ENCODE results near the gene RPL10A. TPM values are rescaled to one million over a fixed set of nuclear protein-coding genes. Genes with fewer than 3 reads are reported as not detected.

Gene RPL10A
- total and polyA plus RNA-seq, 10 donors: 962 to 3,148 (median 1,054) TPM

- Histone ChIP-seq H3K27ac (peak overlapping the region in 2 of 8 donors; percentile 14 to 43), H3K4me1 (peaks cover under 1 to 95% (median 48%) of the 10 kb centered on the region in 6 donors), H3K36me3 (no peaks in the 10 kb centered on the region), H3K27me3 (replicated peaks in 1 of 7) (peaks cover 0 to 68% (median 12%) of the 10 kb centered on the region in 7 donors), H3K9me3 (no peaks in the 10 kb centered on the region), H3K4me3 (no peak overlapping the region)
- intact Hi-C loops (cut with DNase I; ENCODE audit: low total_unique reads): no loop called here
- TF ChIP-seq POLR2AphosphoS5 (IDR thresholded peaks at IDR 0.05) (no peak), CTCF (IDR thresholded peaks at IDR 0.05 in 8 of 11, conservative IDR thresholded peaks at IDR 0.05 in 3 of 11) (no peak), POLR2A (IDR thresholded peaks at IDR 0.05) (no peak)
- no peak for DNase-seq
- WGBS, 5 donors: 57 to 86% (median 70%) methylated on average over 7 of the region's 7 CpGs
Measured at GRCh38 chr6:35492974-35493284, 24.7 kb downstream of the RPL10A start.

- 78 to 82% (median 80%) methylated on average over 28 of the region's 28 CpGs for WGBS, 5 donors
- no peaks in the 10 kb centered on the region for H3K9me3 ChIP-seq
- H3K27me3 ChIP-seq (replicated peaks in 1 of 7): peaks cover 0 to 73% (median 17%) of the 10 kb centered on the region in 7 donors
- H3K4me3 ChIP-seq: no peak overlapping the region
- TF ChIP-seq CTCF (IDR thresholded peaks at IDR 0.05 in 8 of 11, conservative IDR thresholded peaks at IDR 0.05 in 3 of 11) (no peak), POLR2A (IDR thresholded peaks at IDR 0.05) (no peak), POLR2AphosphoS5 (IDR thresholded peaks at IDR 0.05) (no peak)
- no peaks in the 10 kb centered on the region for H3K36me3 ChIP-seq
- intact Hi-C loops (cut with DNase I; ENCODE audit: low total_unique reads): no loop called here
- H3K27ac ChIP-seq: peak overlapping the region in 2 of 8 donors; percentile 2 to 86
- DNase-seq: no peak
- peaks cover 5 to 95% (median 51%) of the 10 kb centered on the region in 6 donors for H3K4me1 ChIP-seq
Measured at GRCh38 chr6:35493307-35493983, 25.2 kb downstream of the RPL10A start.

- Histone ChIP-seq H3K36me3 (no peaks in the 10 kb centered on the region), H3K27me3 (replicated peaks in 1 of 7) (peaks cover 0 to 80% (median 21%) of the 10 kb centered on the region in 7 donors), H3K4me1 (peaks cover 5 to 92% (median 49%) of the 10 kb centered on the region in 6 donors), H3K27ac (peak overlapping the region in 2 of 8 donors; percentile 2 to 86), H3K4me3 (peak overlapping the region in 1 of 8 donors; percentile 31), H3K9me3 (no peaks in the 10 kb centered on the region)
- DNase-seq: no peak
- intact Hi-C loops (cut with DNase I; ENCODE audit: low total_unique reads): no loop called here
- WGBS, 5 donors: 0 to 11% (median 4%) methylated on average over 2 to 4 of the region's 4 CpGs
- no peak for TF ChIP-seq CTCF (IDR thresholded peaks at IDR 0.05 in 8 of 11, conservative IDR thresholded peaks at IDR 0.05 in 3 of 11)
- peak in 1 of 3 donors; percentile 42 for TF ChIP-seq POLR2AphosphoS5 (IDR thresholded peaks at IDR 0.05)
Measured at GRCh38 chr6:35494161-35494563, 26.0 kb downstream of the RPL10A start.

GRCh38 chr6:35495258-35496035, 27.2 kb downstream of the RPL10A start:
- Histone ChIP-seq H3K27me3 (replicated peaks in 1 of 7) (peaks cover 0 to 87% (median 25%) of the 10 kb centered on the region in 7 donors), H3K4me3 (peak overlapping the region in 7 of 8 donors; percentile 48 to 86 (median 70)), H3K27ac (peak overlapping the region in 7 of 8 donors; percentile 55 to 86 (median 84)), H3K9me3 (no peaks in the 10 kb centered on the region), H3K36me3 (no peaks in the 10 kb centered on the region), H3K4me1 (peaks cover 5 to 80% (median 46%) of the 10 kb centered on the region in 6 donors)
- no peak for DNase-seq
- 72 to 90% (median 82%) methylated on average over 7 to 9 of the region's 9 CpGs for WGBS, 5 donors
- intact Hi-C loops (cut with DNase I; ENCODE audit: low total_unique reads): no loop called here
- TF ChIP-seq POLR2AphosphoS5 (IDR thresholded peaks at IDR 0.05) (no peak), CTCF (IDR thresholded peaks at IDR 0.05 in 8 of 11, conservative IDR thresholded peaks at IDR 0.05 in 3 of 11) (no peak), POLR2A (IDR thresholded peaks at IDR 0.05) (no peak)

Data from spleen (tissue), 11 donors.